ENCODE results near the gene SERAC1. TPM values are rescaled to one million over a fixed set of nuclear protein-coding genes. Genes with fewer than 3 reads are reported as not detected.
"Not testable (repeated sequence)": the region's sequence is repeated elsewhere in the genome, so short reads cannot be mapped to it uniquely, and the experiment has no call there.

Gene SERAC1
- polyA plus RNA-seq (2013, experiment 1 of 2), result 12.1 TPM
- 12.0 TPM for polyA plus RNA-seq (2013, experiment 2 of 2)

GRCh38 chr6:158168040-158168289 lies at the start of gene SERAC1:
Gene SERAC1 (minus strand): TSS chr6:158168262. CDS start chr6:158158363, 9,899 bp downstream.
- WGBS, 2 experiments (ENCODE audit: insufficient coverage in 2 of 2), result 0% methylated on average over 20 to 23 of the region's 29 CpGs
- Histone ChIP-seq H3K27ac (ENCODE audit: low read depth, low read length, severe bottlenecking) (peak within 1 kb of the TSS; percentile 78), H3K36me3 (ENCODE audit: control insufficient read depth, insufficient read depth, low read length) (peaks cover 13% of the 10 kb centered on the region), H3K4me1 (ENCODE audit: control insufficient read depth, insufficient read depth, low read length, poor library complexity, severe bottlenecking) (peaks cover 21% of the 10 kb centered on the region), H3K9me3 (ENCODE audit: control insufficient read depth, low read length) (no peaks in the 10 kb centered on the region), H3K4me3 (ENCODE audit: extremely low read depth, insufficient read depth, low read length, poor library complexity, severe bottlenecking) (peak within 1 kb of the TSS; percentile 69)

GRCh38 chr6:158213925-158214674 lies 46.0 kb upstream of the SERAC1 start:
- no peaks in the 10 kb centered on the region for H3K9me3 ChIP-seq (ENCODE audit: control insufficient read depth, low read length)
- H3K4me3 ChIP-seq (ENCODE audit: extremely low read depth, insufficient read depth, low read length, poor library complexity, severe bottlenecking), result no peak overlapping the region
- no peaks in the 10 kb centered on the region for H3K4me1 ChIP-seq (ENCODE audit: control insufficient read depth, insufficient read depth, low read length, poor library complexity, severe bottlenecking)
- 13 to 18% methylated on average over 4 of the region's 7 CpGs for WGBS, 2 experiments (ENCODE audit: insufficient coverage in 2 of 2)
- H3K27ac ChIP-seq (ENCODE audit: low read depth, low read length, severe bottlenecking), result no peak overlapping the region
- H3K36me3 ChIP-seq (ENCODE audit: control insufficient read depth, insufficient read depth, low read length), result no peaks in the 10 kb centered on the region

GRCh38 chr6:158211273-158212055 lies 43.4 kb upstream of the SERAC1 start:
- no CpG with 5 or more reads among the region's 3 CpGs for WGBS, 2 experiments (ENCODE audit: insufficient coverage in 2 of 2)
- Histone ChIP-seq H3K4me3 (ENCODE audit: extremely low read depth, insufficient read depth, low read length, poor library complexity, severe bottlenecking) (no peak overlapping the region), H3K9me3 (ENCODE audit: control insufficient read depth, low read length) (no peaks in the 10 kb centered on the region), H3K36me3 (ENCODE audit: control insufficient read depth, insufficient read depth, low read length) (no peaks in the 10 kb centered on the region), H3K27ac (ENCODE audit: low read depth, low read length, severe bottlenecking) (no peak overlapping the region), H3K4me1 (ENCODE audit: control insufficient read depth, insufficient read depth, low read length, poor library complexity, severe bottlenecking) (peaks cover 7% of the 10 kb centered on the region)

GRCh38 chr6:158209582-158210333 lies 41.7 kb upstream of the SERAC1 start:
- not testable (repeated sequence) for H3K4me3 ChIP-seq (ENCODE audit: extremely low read depth, insufficient read depth, low read length, poor library complexity, severe bottlenecking); H3K36me3 ChIP-seq (ENCODE audit: control insufficient read depth, insufficient read depth, low read length); H3K27ac ChIP-seq (ENCODE audit: low read depth, low read length, severe bottlenecking); H3K9me3 ChIP-seq (ENCODE audit: control insufficient read depth, low read length)
- WGBS, 2 experiments (ENCODE audit: insufficient coverage in 2 of 2), result 96 to 98% methylated on average over 18 to 22 of the region's 52 CpGs
- peaks cover 12% of the 10 kb centered on the region for H3K4me1 ChIP-seq (ENCODE audit: control insufficient read depth, insufficient read depth, low read length, poor library complexity, severe bottlenecking)

DNA sequence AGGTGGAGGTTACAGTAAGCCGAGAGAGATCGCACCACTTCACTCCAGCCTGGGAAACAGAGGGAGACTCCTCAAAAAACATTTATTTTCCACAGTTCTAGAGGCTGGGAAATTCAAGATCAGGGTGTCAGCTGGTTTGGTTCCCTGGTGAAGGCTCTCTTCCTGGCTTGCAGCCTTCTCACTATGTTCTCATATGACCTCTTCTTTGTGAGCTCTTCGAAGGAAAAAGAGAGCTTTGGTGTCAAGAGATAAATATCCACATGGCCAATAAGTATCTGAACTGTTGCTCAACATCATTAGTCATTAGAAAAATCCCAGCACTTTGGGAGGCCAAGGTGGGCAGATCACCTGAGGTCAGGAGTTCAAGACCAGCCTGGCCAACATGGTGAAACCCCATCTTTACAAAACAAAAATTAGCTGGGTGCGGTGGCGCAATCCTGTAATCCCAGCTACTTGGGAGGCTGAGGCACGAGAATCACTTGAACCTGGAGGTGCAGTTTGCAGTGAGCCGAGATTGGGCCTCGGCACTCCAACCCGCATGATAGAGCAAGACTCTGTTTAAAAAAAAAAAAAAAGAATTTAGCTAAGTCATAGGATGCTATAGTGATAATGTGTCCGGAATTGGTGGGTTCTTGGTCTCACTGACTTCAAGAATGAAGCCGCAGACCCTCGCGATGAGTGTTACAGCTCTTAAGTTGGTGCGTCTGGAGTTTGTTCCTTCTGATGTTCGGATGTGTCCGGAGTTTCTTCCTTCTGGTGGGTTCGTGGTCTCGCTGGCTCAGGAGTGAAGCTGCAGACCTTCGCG lies 40.4 kb upstream of the SERAC1 start:
- H3K36me3 ChIP-seq (ENCODE audit: control insufficient read depth, insufficient read depth, low read length); H3K27ac ChIP-seq (ENCODE audit: low read depth, low read length, severe bottlenecking); H3K4me3 ChIP-seq (ENCODE audit: extremely low read depth, insufficient read depth, low read length, poor library complexity, severe bottlenecking); H3K9me3 ChIP-seq (ENCODE audit: control insufficient read depth, low read length): not testable (repeated sequence)
- peaks cover 12% of the 10 kb centered on the region for H3K4me1 ChIP-seq (ENCODE audit: control insufficient read depth, insufficient read depth, low read length, poor library complexity, severe bottlenecking)
- 97 to 98% methylated on average over 7 to 11 of the region's 20 CpGs for WGBS, 2 experiments (ENCODE audit: insufficient coverage in 2 of 2)

GRCh38 chr6:158207422-158207788 lies 39.3 kb upstream of the SERAC1 start:
- Histone ChIP-seq H3K27ac (ENCODE audit: low read depth, low read length, severe bottlenecking) (peak overlapping the region; percentile 5), H3K9me3 (ENCODE audit: control insufficient read depth, low read length) (no peaks in the 10 kb centered on the region), H3K4me3 (ENCODE audit: extremely low read depth, insufficient read depth, low read length, poor library complexity, severe bottlenecking) (no peak overlapping the region), H3K4me1 (ENCODE audit: control insufficient read depth, insufficient read depth, low read length, poor library complexity, severe bottlenecking) (peaks cover 12% of the 10 kb centered on the region), H3K36me3 (ENCODE audit: control insufficient read depth, insufficient read depth, low read length) (no peaks in the 10 kb centered on the region)
- 67 to 77% methylated on average over 3 of the region's 3 CpGs for WGBS, 2 experiments (ENCODE audit: insufficient coverage in 2 of 2)

- Histone ChIP-seq H3K36me3 (ENCODE audit: control insufficient read depth, insufficient read depth, low read length) (no peaks in the 10 kb centered on the region), H3K27ac (ENCODE audit: low read depth, low read length, severe bottlenecking) (peak overlapping the region; percentile 5), H3K4me1 (ENCODE audit: control insufficient read depth, insufficient read depth, low read length, poor library complexity, severe bottlenecking) (peaks cover 12% of the 10 kb centered on the region), H3K9me3 (ENCODE audit: control insufficient read depth, low read length) (no peaks in the 10 kb centered on the region), H3K4me3 (ENCODE audit: extremely low read depth, insufficient read depth, low read length, poor library complexity, severe bottlenecking) (no peak overlapping the region)
- WGBS, 2 experiments (ENCODE audit: insufficient coverage in 2 of 2), result 90 to 94% methylated on average over 4 to 5 of the region's 7 CpGs
Observed at GRCh38 chr6:158206740-158207421, 38.8 kb upstream of the SERAC1 start.

- peaks cover 12% of the 10 kb centered on the region for H3K4me1 ChIP-seq (ENCODE audit: control insufficient read depth, insufficient read depth, low read length, poor library complexity, severe bottlenecking)
- no peaks in the 10 kb centered on the region for H3K9me3 ChIP-seq (ENCODE audit: control insufficient read depth, low read length)
- H3K27ac ChIP-seq (ENCODE audit: low read depth, low read length, severe bottlenecking), result no peak overlapping the region
- 60 to 66% methylated on average over 9 to 12 of the region's 13 CpGs for WGBS, 2 experiments (ENCODE audit: insufficient coverage in 2 of 2)
- H3K36me3 ChIP-seq (ENCODE audit: control insufficient read depth, insufficient read depth, low read length), result no peaks in the 10 kb centered on the region
- no peak overlapping the region for H3K4me3 ChIP-seq (ENCODE audit: extremely low read depth, insufficient read depth, low read length, poor library complexity, severe bottlenecking)
Observed at GRCh38 chr6:158205169-158205944, 37.3 kb upstream of the SERAC1 start.

- no peaks in the 10 kb centered on the region for H3K4me1 ChIP-seq (ENCODE audit: control insufficient read depth, insufficient read depth, low read length, poor library complexity, severe bottlenecking)
- H3K36me3 ChIP-seq (ENCODE audit: control insufficient read depth, insufficient read depth, low read length), result peaks cover 3% of the 10 kb centered on the region
- WGBS, 2 experiments (ENCODE audit: insufficient coverage in 2 of 2), result 96 to 97% methylated on average over 12 to 13 of the region's 13 CpGs
- no peaks in the 10 kb centered on the region for H3K9me3 ChIP-seq (ENCODE audit: control insufficient read depth, low read length)
- no peak overlapping the region for H3K4me3 ChIP-seq (ENCODE audit: extremely low read depth, insufficient read depth, low read length, poor library complexity, severe bottlenecking)
- H3K27ac ChIP-seq (ENCODE audit: low read depth, low read length, severe bottlenecking), result no peak overlapping the region
Observed at GRCh38 chr6:158198461-158198860, 30.4 kb upstream of the SERAC1 start.

All from mesodermal cell (in vitro differentiated cells).